BE2C (cell line): ENCODE data around the gene ANKRD2.

Experiments
- DNase-seq: peaks from one replicate; pipeline ENCODE4 v3.0.0-alpha.2; 2020
- H3K27me3 ChIP-seq: fragments of 250-450 bp; sonication (Bioruptor Pico); 2 replicates; pipeline ENCODE4 v1.5.1; 2020; ENCODE audit warnings: mild to moderate bottlenecking
- H3K36me3 ChIP-seq: fragments of 250-450 bp; sonication (Bioruptor Pico); 2 replicates; pipeline ENCODE4 v1.5.1; 2020; ENCODE audit warnings: mild to moderate bottlenecking
- H3K4me1 ChIP-seq: fragments of 250-450 bp; sonication (Bioruptor Pico); 2 replicates; pipeline ENCODE4 v1.5.1; 2020
- H3K4me3 ChIP-seq: 2 replicates; pipeline ENCODE4 v1.5.1; 2011; ENCODE audit warnings: low read depth, low read length
- H3K9me3 ChIP-seq: fragments of 250-450 bp; sonication (Bioruptor Pico); 2 replicates; pipeline ENCODE4 v1.5.1; 2020
- CTCF ChIP-seq: IDR thresholded peaks from 2 replicates; pipeline ENCODE4 v1.5.1; 2012; ENCODE audit warnings: mild to moderate bottlenecking, low read depth, low read length

Gene ANKRD2

GRCh38 chr10:97563337-97563736 lies 9.2 kb upstream of the ANKRD2 start:
- no peak overlapping the region for H3K4me3 ChIP-seq
- no peaks in the 10 kb centered on the region for H3K4me1 ChIP-seq
- no peak for TF ChIP-seq CTCF

DNA sequence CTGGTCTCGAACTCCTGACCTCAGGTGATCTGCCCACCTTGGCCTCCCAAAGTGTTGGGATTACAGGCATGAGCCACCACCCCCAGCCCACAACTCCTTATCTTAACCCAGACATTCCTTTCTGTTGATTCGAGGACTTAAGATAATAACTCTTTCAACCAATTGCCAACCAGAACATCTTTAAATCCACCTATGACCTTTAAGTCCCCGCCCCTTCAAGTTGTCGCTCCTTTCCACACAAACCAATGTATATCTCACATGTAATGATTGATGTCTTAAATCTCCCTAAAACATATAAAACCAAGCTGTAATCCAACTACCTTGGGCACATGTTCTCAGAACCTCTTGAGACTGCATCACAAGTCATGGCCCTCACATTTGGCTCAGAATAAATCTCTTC lies 7.8 kb upstream of the ANKRD2 start:
- H3K4me3 ChIP-seq: no peak overlapping the region
- H3K36me3 ChIP-seq: no peaks in the 10 kb centered on the region
- H3K27me3 ChIP-seq: no peaks in the 10 kb centered on the region
- no peak for TF ChIP-seq CTCF
- H3K4me1 ChIP-seq: no peaks in the 10 kb centered on the region
- no peak for DNase-seq
- H3K9me3 ChIP-seq: no peaks in the 10 kb centered on the region

More at GRCh38 chr10:97563337-97563736, 9.2 kb upstream of the ANKRD2 start:
- Histone ChIP-seq H3K9me3 (no peaks in the 10 kb centered on the region), H3K36me3 (no peaks in the 10 kb centered on the region), H3K27me3 (no peaks in the 10 kb centered on the region)
- DNase-seq: no peak

DNA sequence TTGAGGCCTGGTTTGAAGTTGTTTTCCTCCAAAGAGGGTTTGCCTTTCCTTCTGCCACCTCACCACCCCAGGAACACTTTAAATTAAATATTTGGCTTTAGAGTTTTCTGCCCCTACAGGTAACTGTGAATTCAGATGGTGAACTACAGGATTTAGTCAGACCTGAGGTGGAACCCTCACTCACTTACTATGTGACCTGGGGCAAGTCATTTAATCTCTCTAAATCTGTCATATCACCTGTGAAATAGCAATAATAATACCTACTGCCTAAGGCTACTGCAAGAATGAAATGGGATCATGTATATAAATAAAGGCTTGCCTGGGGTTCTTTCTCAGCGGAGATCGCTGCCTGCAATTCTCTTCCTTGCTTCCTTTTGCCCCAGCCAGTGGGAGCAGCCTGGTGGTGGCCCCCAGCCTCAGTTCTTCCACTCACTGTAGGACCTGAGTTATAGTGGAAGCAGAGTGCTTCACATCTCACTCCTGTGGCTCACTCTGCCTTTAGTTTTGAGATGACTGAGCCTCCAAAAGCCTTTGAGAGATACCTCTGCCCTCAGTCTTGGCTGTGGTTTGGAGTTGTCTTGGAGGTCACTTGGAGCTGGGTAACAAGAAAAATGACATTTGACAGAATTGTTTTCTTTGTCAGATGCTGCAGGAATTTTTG lies 6.1 kb upstream of the ANKRD2 start:
- Histone ChIP-seq H3K9me3 (no peaks in the 10 kb centered on the region), H3K36me3 (no peaks in the 10 kb centered on the region), H3K27me3 (no peaks in the 10 kb centered on the region), H3K4me1 (peaks cover 8% of the 10 kb centered on the region; the same call in 1 of the 2 replicates), H3K4me3 (no peak overlapping the region)
- no peak for TF ChIP-seq CTCF
- no peak for DNase-seq

GRCh38 chr10:97567891-97568290 lies 4.7 kb upstream of the ANKRD2 start:
- Histone ChIP-seq H3K9me3 (no peaks in the 10 kb centered on the region), H3K4me1 (peaks cover 8% of the 10 kb centered on the region; the same call in 1 of the 2 replicates), H3K27me3 (no peaks in the 10 kb centered on the region), H3K4me3 (no peak overlapping the region), H3K36me3 (no peaks in the 10 kb centered on the region)
- no peak for DNase-seq
- TF ChIP-seq CTCF: no peak

- Histone ChIP-seq H3K27me3 (no peaks in the 10 kb centered on the region), H3K36me3 (no peaks in the 10 kb centered on the region), H3K4me1 (peaks cover 8% of the 10 kb centered on the region; the same call in 1 of the 2 replicates), H3K4me3 (no peak overlapping the region), H3K9me3 (no peaks in the 10 kb centered on the region)
- no peak for DNase-seq
- no peak for TF ChIP-seq CTCF
These were observed 2.3 kb upstream of the ANKRD2 start for GRCh38 chr10:97570146-97570788.
